GM19035 (cell line): ENCODE data around the gene ENOX1.
"Not testable (repeated sequence)": the region's sequence is repeated elsewhere in the genome, so short reads cannot be mapped to it uniquely, and the experiment has no call there.

ENCODE experiments used
- ATAC-seq: cut with Tn5 transposase; IDR thresholded peaks from one replicate; pipeline ENCODE4 v1.9.1; 2021; ENCODE audit not compliant: unreplicated experiment

The ENOX1 gene

DNA sequence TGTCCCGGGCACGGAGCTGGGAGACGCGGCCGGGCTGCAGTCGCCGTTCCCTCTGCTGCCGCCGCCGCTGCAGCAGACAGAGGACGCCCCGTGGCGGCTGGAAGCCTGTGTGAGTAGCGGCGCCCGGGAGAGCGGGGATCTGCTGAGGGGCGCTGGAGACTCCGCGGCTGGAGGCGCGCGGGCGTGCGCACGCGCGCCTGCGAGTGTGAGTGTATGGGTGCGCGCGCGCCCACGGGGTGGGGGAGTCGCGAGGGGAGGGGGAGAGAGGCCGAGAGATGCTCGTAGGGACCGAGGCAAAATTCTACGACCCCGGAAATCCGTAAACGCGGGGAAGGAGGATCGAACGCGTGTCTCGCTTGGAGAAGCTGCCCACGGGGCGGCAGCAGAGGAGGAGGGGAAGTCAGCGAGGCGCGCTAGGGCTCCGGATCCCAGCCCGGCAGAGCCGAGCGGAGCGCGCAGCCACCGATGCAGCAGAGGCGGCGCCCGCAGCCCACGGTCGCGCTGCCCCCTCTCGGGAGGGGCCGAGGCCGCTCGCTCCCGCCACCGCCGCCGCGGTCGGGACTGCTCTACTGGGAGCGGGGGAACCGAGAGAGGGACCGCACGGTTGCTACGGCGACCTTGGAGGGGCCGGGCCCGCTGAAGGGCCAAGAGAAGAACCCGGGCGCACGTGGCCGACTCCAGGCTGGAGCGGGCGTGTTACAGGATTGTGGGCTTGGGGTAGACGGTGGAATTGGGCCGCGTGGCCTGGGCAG lies at the start of gene ENOX1:
Gene ENOX1 (minus strand): TSS at position 207 of the 752 bp plus-strand sequence.
- ATAC-seq, result no peak

DNA sequence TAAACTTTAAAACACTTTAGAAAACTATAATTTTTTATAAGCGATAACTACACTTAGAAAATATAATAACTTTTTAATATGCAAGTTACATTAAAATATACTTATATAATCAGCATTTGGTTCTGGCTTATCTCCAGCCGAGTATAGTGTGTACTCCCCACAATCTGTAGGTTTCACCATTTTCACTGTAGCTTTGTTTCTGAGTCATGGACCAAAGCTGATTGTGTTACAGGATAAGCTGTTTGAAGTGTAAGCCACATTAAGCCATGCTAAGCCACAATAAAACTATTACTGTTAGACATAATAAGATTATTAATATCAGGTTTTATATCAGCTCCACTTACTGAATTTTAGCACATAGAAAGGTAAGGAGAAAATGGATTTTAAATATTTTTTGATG lies 48.9 kb upstream of the ENOX1 start:
- ATAC-seq, result no peak

DNA sequence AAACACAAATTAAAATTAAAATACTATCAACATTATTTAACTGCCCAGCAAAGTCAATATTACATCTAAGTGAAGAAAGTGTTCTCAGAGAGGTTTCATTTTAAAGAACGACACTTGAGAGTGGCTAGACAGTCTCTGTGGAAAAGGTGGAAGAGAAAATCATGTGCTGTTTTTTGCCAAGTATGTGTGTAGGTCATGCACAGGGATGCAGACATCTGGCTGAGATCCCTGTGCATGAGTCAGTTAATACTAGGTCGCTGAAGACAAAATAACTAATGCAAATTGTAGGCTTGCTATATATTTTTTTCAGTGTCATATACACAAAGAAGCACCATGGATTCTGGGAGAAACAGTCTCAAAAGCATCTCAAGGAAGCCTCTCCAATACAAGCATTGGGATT lies 44.3 kb upstream of the ENOX1 start:
- no peak for ATAC-seq

DNA sequence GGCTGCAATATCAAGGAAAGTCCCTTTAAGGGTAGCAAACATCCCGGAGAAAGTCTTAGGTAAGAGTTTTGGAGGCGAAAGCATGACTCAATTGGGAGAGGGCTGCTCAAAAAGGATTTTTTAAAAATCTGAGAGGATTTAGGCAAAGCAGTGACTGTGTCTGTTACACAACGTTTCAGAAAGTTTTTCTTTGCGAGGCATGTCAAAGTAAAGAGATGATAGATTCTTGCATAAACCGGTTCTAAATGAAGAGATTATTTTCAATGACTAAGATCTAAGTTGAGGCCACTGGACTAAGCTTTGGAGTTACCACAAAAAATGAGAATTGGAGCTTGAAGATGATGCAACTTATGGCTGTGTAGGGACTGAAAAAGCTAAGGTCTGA lies 43.7 kb upstream of the ENOX1 start:
- no peak for ATAC-seq

DNA sequence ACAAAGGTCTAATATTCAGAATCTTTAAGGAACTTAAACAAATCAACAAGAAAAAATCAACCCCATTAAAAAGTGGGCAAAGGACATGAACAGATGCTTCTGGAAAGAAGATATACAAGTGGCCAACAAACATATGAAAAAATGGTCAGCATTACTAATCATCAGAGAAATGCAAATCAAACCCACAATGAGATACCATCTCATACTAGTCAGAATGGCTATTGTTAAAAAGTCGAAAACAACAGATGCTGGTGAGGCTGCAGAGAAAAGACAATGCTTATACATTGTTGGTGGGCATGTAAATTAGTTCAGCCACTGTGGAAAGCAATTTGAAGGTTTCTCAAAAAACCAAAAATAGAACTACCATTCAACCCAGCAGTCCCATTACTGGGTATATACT lies 37.9 kb upstream of the ENOX1 start:
- not testable (repeated sequence) for ATAC-seq

DNA sequence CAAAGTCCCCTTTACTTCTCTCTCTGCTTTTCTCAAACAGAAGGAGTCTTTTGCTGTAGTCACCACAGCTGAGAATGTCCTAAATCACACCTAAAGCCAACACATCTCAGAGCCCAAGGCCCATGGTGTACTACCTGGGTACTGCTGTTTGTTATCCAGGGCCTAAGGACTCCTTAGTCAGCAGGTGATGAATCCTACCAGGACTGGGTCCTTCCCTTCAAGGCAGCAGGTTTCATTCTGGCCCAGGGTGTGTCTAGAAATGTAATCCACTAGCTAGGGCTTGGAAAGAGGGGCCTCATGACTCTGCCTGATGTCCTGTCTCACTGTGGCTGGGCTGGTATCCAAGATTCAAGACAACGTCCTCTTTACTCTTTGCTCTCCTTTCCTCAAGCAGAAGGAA lies 36.2 kb upstream of the ENOX1 start:
- no peak for ATAC-seq

DNA sequence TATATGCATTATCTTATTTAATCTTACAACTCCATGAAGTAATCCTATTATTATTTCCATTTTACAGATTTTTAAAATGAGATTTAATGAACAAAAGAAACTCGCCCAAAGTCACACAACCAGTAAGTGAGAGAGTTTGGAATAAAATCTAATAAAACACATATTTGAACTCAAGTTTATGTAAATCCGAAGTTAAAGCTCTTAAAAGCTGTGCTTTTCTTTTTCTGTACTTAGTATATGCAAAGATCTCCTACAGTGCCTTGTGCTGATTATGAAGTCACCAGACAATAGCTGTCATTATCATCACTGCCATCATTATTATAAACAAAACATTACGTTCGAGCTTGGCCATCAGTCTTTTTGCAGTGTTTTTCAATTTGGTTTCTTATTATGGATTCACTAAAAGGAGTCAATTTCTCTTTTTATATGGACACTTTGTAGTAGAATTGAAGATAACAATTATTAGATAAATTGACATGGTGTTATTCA lies 29.7 kb upstream of the ENOX1 start:
- ATAC-seq, result no peak

DNA sequence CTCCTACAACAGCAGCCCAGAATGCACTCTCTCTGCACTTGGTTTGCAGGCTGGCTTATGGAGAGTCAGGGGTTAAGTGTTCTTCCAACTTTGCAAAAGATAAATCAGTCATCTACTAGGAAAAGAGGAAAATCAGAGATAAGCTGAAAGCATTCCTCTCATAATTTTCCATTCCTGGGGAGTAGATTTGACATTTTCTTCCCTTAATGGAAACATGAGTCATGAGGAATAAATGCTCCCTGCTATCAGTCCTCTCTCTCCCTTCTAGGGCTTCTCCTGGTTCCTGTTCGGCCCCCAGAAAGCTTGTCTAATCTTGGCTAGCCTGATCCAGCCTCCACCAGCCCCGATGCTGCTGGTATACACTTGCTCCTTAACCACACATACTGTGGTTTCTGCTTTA lies 28.4 kb upstream of the ENOX1 start:
- no peak for ATAC-seq

DNA sequence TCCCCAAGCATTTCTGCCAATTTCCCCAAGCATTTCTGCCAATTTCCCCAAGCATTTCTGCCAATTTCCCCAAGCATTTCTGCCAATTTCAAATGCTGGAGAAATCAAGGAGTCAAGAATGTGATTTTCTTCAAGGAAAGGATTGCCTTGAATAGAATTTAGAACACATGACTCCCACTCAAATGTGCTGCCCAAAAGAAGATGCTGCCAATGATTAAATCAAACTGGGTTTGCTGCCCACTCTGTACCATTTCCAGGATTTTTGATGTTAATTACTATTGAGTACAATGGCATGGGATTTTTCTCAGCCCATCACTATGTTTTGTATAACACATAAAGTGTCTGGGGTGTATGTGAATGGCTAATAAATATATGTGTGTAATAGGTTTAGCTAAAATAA lies 21.9 kb upstream of the ENOX1 start:
- ATAC-seq, result no peak

DNA sequence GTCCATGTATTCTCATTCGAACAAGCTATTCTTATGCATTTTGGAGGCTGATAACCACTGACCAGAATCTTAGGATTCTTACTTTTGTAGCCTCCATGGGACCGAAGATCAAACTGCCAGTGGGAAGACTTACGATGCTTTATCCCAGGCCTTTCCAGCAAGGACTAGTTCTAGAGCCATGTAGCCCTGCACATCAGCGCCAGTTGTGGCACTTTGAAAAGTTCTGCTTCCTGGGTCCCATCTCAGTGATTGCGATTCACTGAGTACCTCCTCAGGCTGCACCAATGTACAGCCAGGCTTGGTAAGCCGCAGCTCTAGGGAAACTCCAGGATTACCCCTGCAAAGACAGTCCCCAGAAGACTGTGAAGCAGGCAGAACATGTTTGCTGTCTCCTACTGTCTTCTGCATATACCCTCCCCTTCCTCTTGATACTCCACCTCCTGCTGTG lies 18.9 kb upstream of the ENOX1 start:
- ATAC-seq, result no peak

DNA sequence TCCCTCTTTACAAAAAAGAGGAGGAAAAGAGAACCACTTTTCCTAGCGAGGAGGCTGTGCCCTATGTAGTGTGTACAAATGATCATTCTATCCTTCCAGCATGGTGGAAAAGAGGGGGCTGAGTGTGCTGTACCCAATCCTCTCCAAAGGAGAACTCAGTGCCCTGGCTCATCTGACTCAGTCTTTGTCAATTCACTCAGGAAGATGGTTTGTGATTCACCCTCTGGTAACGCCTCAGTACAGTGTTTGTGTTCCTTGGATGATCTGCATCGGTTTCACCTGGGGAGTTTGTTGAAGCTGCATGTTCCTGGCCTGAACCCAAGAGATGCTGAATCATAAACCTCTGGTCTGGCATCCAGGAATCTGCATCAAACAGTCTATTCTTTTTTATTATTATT lies 18.3 kb upstream of the ENOX1 start:
- no peak for ATAC-seq

DNA sequence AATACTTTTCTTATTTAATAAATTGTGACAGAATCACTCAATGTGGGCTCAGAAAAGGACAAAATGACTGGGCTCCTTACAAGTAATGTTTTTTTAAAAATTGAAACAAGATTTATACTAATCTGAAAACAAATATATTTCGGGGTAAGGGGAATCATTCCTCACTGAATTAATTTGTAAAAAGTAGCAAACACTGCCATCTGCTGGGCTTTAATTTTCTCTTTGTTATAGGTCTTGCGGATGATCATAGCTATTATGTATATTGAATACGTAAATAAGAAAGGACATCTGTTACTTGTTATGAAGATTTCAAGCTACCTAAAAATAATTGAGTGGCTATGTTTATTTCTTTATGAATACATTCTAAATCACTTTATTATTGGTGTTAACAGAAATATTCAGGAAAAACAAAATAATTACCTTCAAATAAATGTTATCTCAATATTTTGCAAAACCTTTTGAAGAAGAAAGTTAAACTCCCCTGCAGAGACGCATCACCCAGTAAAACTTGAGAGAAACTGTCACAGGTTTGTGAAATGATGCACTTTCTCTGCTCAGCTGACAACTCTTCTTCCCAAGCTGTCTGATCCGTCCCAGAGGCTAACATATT lies 17.8 kb upstream of the ENOX1 start:
- no peak for ATAC-seq

DNA sequence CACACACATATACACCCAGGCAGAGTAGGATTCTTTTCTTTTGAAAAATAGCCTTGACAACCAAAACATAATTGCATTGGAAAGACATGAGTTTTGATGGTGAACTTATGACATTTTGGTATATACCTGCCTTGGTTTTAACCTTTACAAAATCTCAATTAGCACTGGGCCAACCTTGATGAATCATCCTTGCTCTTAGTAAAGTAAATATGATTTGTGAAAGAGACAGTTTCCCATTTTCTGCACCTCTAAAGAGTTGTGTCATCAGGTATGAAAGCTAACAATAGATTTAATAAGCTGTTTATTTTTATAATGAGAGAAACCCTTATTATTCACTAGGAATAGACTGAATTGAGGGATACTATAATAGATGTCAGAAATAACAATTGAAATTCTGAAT lies 15.7 kb upstream of the ENOX1 start:
- ATAC-seq, result no peak

DNA sequence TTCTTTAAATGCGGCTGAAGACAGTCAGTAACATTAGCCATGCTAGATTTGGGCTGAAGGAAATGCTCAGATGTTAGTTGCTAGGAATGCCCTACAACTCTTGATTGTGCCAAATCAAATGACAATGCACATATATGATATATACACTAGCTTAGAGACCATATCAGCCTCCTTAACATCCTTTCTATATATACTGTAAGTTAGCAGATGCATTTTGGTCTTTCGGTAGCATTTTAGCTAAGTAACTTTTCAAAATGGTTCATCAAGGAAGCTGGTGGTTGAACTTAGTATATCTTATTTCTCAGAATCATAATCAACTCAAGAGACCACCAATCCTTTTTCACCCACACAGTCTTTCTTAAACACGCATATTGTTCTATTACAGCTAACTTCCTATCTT lies 14.1 kb upstream of the ENOX1 start:
- no peak for ATAC-seq

DNA sequence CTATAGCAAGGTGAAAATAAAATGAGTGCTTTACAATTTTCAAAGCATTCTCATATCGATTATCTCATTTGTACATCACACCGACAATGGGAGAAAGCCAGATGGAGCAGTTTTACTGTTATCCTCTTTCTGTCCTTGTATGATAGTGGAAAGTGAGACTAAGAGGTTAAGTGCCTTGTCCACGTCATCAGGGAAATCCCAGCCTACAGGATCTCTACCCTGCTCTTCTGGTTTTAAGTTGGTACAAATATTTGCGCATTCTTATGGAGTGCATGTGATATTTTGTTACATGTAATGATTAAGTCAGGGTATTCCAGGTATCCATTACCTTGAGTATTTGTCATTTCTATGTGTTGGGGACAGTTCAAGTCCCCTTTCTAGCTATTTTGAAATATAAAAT lies 12.4 kb upstream of the ENOX1 start:
- no peak for ATAC-seq

DNA sequence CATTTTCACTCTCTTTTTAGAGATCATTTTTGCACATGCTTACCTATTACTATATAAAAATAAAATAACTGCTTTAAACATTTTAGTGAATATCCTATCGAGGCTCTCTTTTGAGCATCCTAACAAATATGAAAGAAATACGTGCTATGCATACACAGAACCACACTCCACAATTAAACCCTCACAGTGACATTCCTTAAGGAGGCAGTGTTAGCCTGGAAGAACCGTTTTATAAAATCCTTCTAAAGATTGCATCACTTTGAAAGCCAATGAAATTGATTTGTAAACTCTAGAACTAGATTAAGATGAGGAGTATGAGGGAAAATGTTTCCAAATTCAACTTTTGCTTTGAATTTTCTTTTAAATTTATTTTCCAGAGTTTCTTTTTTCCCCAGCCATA lies 11.1 kb upstream of the ENOX1 start:
- ATAC-seq, result no peak

DNA sequence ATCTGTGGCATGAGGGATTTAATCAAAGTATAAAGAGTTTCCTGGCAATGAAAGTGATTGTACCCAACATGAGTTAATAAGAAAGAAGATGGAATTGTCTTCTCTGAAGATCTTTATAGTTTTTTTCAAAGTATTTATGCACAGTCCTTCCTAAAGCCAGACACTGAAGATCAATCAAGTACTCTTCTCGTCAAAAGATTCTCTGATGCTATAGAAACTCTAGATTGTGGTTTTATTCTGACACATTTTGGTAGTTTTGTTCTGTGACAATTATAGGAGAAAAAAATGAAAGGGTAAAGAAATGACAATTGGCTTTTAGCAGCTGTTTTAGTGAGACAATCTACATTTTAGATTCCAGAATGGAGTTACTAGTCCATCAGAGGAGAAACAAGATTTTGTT lies 10.4 kb upstream of the ENOX1 start:
- ATAC-seq, result no peak

DNA sequence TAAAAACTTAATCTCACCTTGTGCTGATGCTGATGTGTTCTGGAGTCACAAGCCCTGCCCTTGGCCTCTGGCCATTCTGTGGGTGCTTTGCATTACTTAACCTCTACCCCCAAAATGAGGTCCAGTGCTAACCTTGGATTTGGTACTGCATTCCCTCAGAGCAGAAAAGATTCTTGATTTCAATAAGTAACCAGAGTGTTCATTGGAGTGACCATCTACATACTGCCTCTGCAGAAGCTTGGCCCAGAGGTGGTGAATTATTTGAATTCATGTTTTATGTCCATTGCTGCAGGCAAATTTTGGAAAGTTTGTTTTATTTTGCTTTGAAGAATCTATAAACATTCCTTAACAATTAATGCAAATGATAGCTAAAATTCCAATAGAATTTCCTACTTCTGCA lies 7.6 kb upstream of the ENOX1 start:
- no peak for ATAC-seq

DNA sequence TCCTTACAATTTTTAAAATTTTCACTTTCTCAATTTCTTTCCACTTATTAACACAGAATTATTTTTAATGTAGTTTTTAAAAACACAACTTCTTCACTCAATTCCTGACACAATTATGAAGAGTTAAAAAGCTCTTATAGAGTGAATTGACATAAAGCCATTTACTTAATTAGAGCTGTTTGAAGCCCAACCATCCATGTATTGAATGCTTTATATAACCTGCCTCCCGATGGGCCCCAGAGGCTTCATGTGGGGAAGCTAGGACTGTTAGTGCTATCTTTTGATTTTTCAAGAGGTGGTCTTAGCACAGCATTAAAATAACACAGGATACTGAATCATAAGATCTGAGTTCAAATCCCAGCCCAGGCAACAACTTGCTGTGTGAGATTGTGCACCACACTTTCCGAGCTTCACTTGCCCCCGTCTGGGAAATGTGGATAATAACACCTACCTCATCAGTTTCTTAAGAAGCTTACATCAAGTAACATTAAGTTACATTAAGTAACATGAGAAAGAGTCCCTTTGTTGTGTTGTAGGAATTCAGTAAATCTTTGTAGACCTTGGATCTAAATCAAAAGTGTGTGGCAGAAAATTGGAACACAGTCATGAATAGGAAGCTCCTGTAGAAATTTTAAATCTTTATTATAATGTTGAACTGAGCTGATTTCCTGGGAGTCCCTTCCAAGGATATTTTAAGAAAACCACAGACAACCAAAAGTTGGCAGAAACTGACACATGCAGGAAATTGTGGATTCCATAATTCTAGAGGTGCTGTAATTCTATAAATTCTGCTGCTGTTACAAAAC lies 5.5 kb upstream of the ENOX1 start:
- no peak for ATAC-seq

DNA sequence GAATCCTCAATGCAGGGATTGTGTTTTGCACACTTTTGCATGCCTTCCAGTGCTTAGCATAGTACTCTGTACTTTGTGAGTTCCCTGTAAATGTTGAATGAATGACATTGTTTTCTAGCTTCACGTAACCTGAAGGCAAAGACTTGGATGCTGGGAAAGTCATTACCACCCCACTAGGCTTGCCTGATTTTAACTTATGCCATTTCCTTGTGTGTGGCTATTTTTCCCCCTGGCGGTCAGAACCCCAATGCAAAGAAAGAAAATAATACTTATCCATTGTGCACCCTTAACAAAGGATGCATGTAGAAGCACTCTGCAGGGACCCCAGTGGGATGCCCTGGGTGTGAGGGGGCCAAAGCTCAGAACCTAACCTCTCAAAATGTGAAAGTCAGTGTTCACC lies 1.2 kb upstream of the ENOX1 start:
- no peak for ATAC-seq

DNA sequence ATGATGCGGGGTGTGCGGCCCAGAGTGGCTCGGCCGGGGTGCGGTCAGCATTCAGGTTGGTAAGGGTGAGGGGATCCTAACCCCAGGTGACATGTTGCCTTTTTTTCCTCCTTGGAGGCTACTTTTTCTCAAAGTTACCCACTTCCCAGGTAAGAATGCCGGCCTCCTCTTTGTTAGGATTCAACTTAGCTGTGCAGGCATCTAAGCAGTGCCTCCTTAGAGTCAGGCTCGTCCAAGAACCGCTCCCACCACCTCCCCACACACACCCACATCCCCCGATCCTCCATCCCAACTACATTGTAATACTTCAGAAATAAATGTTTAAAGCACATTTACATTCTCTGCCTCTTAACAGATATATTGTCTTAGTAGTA lies 733 bp upstream of the ENOX1 start:
- no peak for ATAC-seq

DNA sequence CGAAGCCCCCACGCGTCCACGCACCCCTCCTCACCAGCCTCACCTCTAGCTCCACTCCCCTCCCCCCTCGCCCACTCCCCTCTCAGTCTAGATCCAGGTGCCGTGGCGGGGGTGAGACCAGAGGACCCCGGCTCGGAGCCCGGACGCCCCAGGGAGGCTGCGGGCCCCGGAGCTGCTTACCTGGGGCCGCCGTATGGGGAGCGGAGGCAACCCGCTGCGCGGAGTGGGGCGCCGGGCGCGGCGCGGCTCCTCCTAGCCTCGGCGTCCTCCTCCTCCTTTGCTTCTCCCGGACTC lies 353 bp downstream of the ENOX1 start:
- ATAC-seq, result no peak
